HepG2 (cell line): ENCODE data around the gene CCDC148. TPM values are rescaled to one million over a fixed set of nuclear protein-coding genes. Genes with fewer than 3 reads are reported as not detected.
A peak's percentile ranks its signal among the peaks of the same experiment; 100 is the strongest.

Experiments used
- AHR ChIP-seq: IDR thresholded peaks from 2 replicates; pipeline ENCODE4 v1.6.1; 2018; ENCODE audit warnings: missing genetic modification reagents, missing compliant biosample characterization
- BRD4 ChIP-seq: sonication (generic); formaldehyde crosslinking; IDR thresholded peaks from 2 replicates; pipeline ENCODE4 v1.4.0; 2020; ENCODE audit warnings: missing genetic modification reagents
- CBFB ChIP-seq: sonication (generic); formaldehyde crosslinking; IDR thresholded peaks from 2 replicates; pipeline ENCODE4 v1.4.0; 2020; ENCODE audit warnings: missing genetic modification reagents
- FOXJ3 ChIP-seq: sonication (generic); formaldehyde crosslinking; IDR thresholded peaks from 2 replicates; pipeline ENCODE4 v1.4.0; 2020; ENCODE audit warnings: missing genetic modification reagents, mild to moderate bottlenecking, borderline replicate concordance
- GTF2F1 ChIP-seq: fragments of 150-350 bp; IDR thresholded peaks from 2 replicates; pipeline ENCODE4 v1.6.1; 2014; ENCODE audit warnings: low read length
- IKZF1 ChIP-seq: fragments of 450-650 bp; IDR thresholded peaks from 2 replicates; pipeline ENCODE4 v1.7.1; 2016
- IRF2 ChIP-seq: IDR thresholded peaks from 2 replicates; pipeline ENCODE4 v1.6.1; 2018; ENCODE audit warnings: missing genetic modification reagents, missing compliant biosample characterization
- NFIB ChIP-seq: sonication (generic); formaldehyde crosslinking; IDR thresholded peaks from 2 replicates; pipeline ENCODE4 v1.9.0; 2021; ENCODE audit warnings: missing genetic modification reagents, mild to moderate bottlenecking, borderline replicate concordance
- NR1H2 ChIP-seq: sonication (generic); formaldehyde crosslinking; IDR thresholded peaks from 2 replicates; pipeline ENCODE4 v1.8.1; 2022; ENCODE audit warnings: low read depth, missing genetic modification reagents, borderline replicate concordance
- ONECUT2 ChIP-seq: sonication (generic); formaldehyde crosslinking; IDR thresholded peaks from 2 replicates; pipeline ENCODE4 v1.4.0; 2020; ENCODE audit warnings: missing genetic modification reagents
- PTBP1 ChIP-seq: fragments of 200-400 bp; formaldehyde crosslinking; IDR thresholded peaks from 2 replicates; pipeline ENCODE4 v1.6.1; 2018; ENCODE audit warnings: low read length, low read depth; ENCODE audit not compliant: poor library complexity, severe bottlenecking
- RELA ChIP-seq: sonication (generic); formaldehyde crosslinking; IDR thresholded peaks from 2 replicates; pipeline ENCODE4 v1.4.0; 2020; ENCODE audit warnings: missing genetic modification reagents
- SPEN ChIP-seq: sonication (generic); formaldehyde crosslinking; IDR thresholded peaks from 2 replicates; pipeline ENCODE4 v1.5.1; 2020; ENCODE audit warnings: low read depth, mild to moderate bottlenecking, missing genetic modification reagents
- ZC3H4 ChIP-seq: sonication (generic); formaldehyde crosslinking; IDR thresholded peaks from 2 replicates; pipeline ENCODE4 v1.4.0; 2020; ENCODE audit warnings: missing genetic modification reagents, borderline replicate concordance
- ZNF34 ChIP-seq: sonication (generic); formaldehyde crosslinking; IDR thresholded peaks from 2 replicates; pipeline ENCODE4 v1.4.0; 2020; ENCODE audit warnings: mild to moderate bottlenecking, missing genetic modification reagents, borderline replicate concordance
- ZNF446 ChIP-seq: sonication (generic); formaldehyde crosslinking; IDR thresholded peaks from 2 replicates; pipeline ENCODE4 v1.5.0; 2020; ENCODE audit warnings: mild to moderate bottlenecking, missing genetic modification reagents
- polyA plus RNA-seq, 8 experiments: library from polyadenylated mRNA; depleted of rRNA in 3 of 8; stranded (reverse) in 7 of 8; unstranded in 1 of 8; fragments of >200 nt; fragmentation: Illumina TruSeq in 4 of 8; extraction: Trizol in 4 of 8; gene quantifications; 2 replicates each; pipeline versions ENCODE4 v1.2.1 to v1.2.3, GENCODE V29; 2011 to 2016; ENCODE audit warnings: low read depth in 4 of 8, missing spikeins in 1 of 8, mixed read lengths in 1 of 8; ENCODE audit not compliant: insufficient read depth in 1 of 8
- total RNA-seq, 5 experiments: library from RNA; depleted of rRNA; stranded (reverse); fragments of >200 nt; fragmentation: Illumina TruSeq; extraction: Trizol; gene quantifications; 2 replicates each; pipeline ENCODE4 v1.2.3, GENCODE V29; 2016; ENCODE audit warnings: low read depth in 1 of 5
- TF ChIP-seq, protein P1 (sequence below): sonication (generic); formaldehyde crosslinking; IDR thresholded peaks from 2 replicates; pipeline ENCODE4 v1.8.1; 2023; ENCODE audit warnings: mild to moderate bottlenecking, missing genetic modification reagents
- TF ChIP-seq, protein P2 (sequence below): sonication (generic); formaldehyde crosslinking; IDR thresholded peaks from 2 replicates; pipeline ENCODE4 v1.5.1; 2020; ENCODE audit warnings: missing genetic modification reagents, mild to moderate bottlenecking, borderline replicate concordance
- TF ChIP-seq, protein P3 (sequence below): sonication (generic); formaldehyde crosslinking; IDR thresholded peaks from 2 replicates; pipeline ENCODE4 v1.8.0; 2022; ENCODE audit warnings: mild to moderate bottlenecking, missing genetic modification reagents, moderate library complexity
- TF ChIP-seq, protein P4 (sequence below): sonication (generic); formaldehyde crosslinking; IDR thresholded peaks from 2 replicates; pipeline ENCODE4 v1.4.0; 2020; ENCODE audit warnings: missing genetic modification reagents
- TF ChIP-seq, protein P5 (sequence below): fragments of 450-650 bp; IDR thresholded peaks from 2 replicates; pipeline ENCODE4 v1.6.1; 2016
- TF ChIP-seq, protein P6 (sequence below): sonication (generic); formaldehyde crosslinking; IDR thresholded peaks from 2 replicates; pipeline ENCODE4 v1.5.0; 2020; ENCODE audit warnings: mild to moderate bottlenecking, low read depth, missing genetic modification reagents, borderline replicate concordance

The CCDC148 gene
- total and polyA plus RNA-seq, 2 of the 13 experiments (the other 11 are each of a cell fraction or from before 2014, with no cell fraction given), result 0.30 to 0.49 TPM

DNA sequence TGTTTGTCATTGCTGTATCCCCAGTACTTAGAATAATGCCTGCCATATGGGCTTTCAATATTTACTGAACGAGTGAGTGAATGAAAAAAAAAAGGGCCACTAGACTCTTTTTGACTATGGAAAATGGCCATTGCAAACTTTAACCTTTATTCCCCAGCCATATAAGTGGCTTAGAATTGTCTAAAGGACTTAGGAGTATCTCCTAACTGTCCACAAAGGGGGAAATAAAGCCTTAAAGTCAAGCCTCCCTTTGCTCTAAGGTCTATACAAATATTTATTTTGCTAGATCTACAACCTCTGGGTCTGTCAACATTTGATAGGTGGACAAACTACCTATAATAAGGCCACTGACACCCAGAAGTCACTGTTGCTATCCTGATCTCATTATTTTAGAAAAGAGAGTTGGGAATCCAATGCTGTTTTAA, 329.2 kb downstream of the CCDC148 start (continued):
- TF ChIP-seq, protein P1, sequence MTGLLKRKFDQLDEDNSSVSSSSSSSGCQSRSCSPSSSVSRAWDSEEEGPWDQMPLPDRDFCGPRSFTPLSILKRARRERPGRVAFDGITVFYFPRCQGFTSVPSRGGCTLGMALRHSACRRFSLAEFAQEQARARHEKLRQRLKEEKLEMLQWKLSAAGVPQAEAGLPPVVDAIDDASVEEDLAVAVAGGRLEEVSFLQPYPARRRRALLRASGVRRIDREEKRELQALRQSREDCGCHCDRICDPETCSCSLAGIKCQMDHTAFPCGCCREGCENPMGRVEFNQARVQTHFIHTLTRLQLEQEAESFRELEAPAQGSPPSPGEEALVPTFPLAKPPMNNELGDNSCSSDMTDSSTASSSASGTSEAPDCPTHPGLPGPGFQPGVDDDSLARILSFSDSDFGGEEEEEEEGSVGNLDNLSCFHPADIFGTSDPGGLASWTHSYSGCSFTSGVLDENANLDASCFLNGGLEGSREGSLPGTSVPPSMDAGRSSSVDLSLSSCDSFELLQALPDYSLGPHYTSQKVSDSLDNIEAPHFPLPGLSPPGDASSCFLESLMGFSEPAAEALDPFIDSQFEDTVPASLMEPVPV (CRISPR knock-in tag), result no peak
- TF ChIP-seq IRF2 (CRISPR knock-in tag), result no peak; the same call in 1 of the 2 replicates
- TF ChIP-seq, protein P2, sequence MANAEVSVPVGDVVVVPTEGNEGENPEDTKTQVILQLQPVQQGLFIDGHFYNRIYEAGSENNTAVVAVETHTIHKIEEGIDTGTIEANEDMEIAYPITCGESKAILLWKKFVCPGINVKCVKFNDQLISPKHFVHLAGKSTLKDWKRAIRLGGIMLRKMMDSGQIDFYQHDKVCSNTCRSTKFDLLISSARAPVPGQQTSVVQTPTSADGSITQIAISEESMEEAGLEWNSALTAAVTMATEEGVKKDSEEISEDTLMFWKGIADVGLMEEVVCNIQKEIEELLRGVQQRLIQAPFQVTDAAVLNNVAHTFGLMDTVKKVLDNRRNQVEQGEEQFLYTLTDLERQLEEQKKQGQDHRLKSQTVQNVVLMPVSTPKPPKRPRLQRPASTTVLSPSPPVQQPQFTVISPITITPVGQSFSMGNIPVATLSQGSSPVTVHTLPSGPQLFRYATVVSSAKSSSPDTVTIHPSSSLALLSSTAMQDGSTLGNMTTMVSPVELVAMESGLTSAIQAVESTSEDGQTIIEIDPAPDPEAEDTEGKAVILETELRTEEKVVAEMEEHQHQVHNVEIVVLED (CRISPR knock-in tag), result no peak
- no peak for TF ChIP-seq PTBP1
- no peak for TF ChIP-seq IKZF1
- TF ChIP-seq, protein P3, sequence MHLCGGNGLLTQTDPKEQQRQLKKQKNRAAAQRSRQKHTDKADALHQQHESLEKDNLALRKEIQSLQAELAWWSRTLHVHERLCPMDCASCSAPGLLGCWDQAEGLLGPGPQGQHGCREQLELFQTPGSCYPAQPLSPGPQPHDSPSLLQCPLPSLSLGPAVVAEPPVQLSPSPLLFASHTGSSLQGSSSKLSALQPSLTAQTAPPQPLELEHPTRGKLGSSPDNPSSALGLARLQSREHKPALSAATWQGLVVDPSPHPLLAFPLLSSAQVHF (CRISPR knock-in tag), result no peak
- TF ChIP-seq, protein P4, sequence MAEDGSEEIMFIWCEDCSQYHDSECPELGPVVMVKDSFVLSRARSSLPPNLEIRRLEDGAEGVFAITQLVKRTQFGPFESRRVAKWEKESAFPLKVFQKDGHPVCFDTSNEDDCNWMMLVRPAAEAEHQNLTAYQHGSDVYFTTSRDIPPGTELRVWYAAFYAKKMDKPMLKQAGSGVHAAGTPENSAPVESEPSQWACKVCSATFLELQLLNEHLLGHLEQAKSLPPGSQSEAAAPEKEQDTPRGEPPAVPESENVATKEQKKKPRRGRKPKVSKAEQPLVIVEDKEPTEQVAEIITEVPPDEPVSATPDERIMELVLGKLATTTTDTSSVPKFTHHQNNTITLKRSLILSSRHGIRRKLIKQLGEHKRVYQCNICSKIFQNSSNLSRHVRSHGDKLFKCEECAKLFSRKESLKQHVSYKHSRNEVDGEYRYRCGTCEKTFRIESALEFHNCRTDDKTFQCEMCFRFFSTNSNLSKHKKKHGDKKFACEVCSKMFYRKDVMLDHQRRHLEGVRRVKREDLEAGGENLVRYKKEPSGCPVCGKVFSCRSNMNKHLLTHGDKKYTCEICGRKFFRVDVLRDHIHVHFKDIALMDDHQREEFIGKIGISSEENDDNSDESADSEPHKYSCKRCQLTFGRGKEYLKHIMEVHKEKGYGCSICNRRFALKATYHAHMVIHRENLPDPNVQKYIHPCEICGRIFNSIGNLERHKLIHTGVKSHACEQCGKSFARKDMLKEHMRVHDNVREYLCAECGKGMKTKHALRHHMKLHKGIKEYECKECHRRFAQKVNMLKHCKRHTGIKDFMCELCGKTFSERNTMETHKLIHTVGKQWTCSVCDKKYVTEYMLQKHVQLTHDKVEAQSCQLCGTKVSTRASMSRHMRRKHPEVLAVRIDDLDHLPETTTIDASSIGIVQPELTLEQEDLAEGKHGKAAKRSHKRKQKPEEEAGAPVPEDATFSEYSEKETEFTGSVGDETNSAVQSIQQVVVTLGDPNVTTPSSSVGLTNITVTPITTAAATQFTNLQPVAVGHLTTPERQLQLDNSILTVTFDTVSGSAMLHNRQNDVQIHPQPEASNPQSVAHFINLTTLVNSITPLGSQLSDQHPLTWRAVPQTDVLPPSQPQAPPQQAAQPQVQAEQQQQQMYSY (CRISPR knock-in tag), result no peak
- TF ChIP-seq AHR (CRISPR knock-in tag), result no peak
- TF ChIP-seq SPEN (CRISPR knock-in tag), result no peak
- TF ChIP-seq GTF2F1, result no peak
- no peak for TF ChIP-seq NR1H2 (CRISPR knock-in tag)
- TF ChIP-seq NFIB (CRISPR knock-in tag), result no peak
- TF ChIP-seq ZNF446 (CRISPR knock-in tag), result no peak
- no peak for TF ChIP-seq BRD4 (CRISPR knock-in tag)
- TF ChIP-seq, protein P5, sequence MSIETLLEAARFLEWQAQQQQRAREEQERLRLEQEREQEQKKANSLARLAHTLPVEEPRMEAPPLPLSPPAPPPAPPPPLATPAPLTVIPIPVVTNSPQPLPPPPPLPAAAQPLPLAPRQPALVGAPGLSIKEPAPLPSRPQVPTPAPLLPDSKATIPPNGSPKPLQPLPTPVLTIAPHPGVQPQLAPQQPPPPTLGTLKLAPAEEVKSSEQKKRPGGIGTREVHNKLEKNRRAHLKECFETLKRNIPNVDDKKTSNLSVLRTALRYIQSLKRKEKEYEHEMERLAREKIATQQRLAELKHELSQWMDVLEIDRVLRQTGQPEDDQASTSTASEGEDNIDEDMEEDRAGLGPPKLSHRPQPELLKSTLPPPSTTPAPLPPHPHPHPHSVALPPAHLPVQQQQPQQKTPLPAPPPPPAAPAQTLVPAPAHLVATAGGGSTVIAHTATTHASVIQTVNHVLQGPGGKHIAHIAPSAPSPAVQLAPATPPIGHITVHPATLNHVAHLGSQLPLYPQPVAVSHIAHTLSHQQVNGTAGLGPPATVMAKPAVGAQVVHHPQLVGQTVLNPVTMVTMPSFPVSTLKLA, result no peak
- no peak for TF ChIP-seq ZNF34
- no peak for TF ChIP-seq RELA (CRISPR knock-in tag)
- no peak for TF ChIP-seq ZC3H4 (CRISPR knock-in tag)
- TF ChIP-seq CBFB (CRISPR knock-in tag), result no peak
- no peak for TF ChIP-seq ONECUT2 (CRISPR knock-in tag)
- TF ChIP-seq, protein P6, sequence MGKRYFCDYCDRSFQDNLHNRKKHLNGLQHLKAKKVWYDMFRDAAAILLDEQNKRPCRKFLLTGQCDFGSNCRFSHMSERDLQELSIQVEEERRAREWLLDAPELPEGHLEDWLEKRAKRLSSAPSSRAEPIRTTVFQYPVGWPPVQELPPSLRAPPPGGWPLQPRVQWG, result no peak
- peak; percentile 69; the same call in 1 of the 2 replicates for TF ChIP-seq FOXJ3
